DOHH2 (cell line): Measurements from ENCODE around the gene MT1M.

ENCODE experiments used
- CTCF ChIP-seq: fragments of 200-600 bp; sonication (generic); IDR thresholded peaks from one replicate; pipeline ENCODE4 v1.5.1; 2014; ENCODE audit warnings: antibody characterized with exemption, mild to moderate bottlenecking, low read depth, low read length; ENCODE audit not compliant: poor library complexity, severe bottlenecking
- EZH2phosphoT487 ChIP-seq: fragments of 200-600 bp; sonication (generic); IDR thresholded peaks from 2 replicates; pipeline ENCODE4 v1.6.1; 2017; ENCODE audit warnings: borderline replicate concordance, mild to moderate bottlenecking, antibody characterized with exemption, low read length, moderate library complexity, mixed read lengths

GRCh38 chr16:56604966-56605365 lies 27.5 kb upstream of the MT1M start:
- TF ChIP-seq CTCF = no peak
- no peak for TF ChIP-seq EZH2phosphoT487
